Gastroesophageal sphincter (tissue), 4 donors: Measurements from ENCODE around the gene SRSF10. TPM values are rescaled to one million over a fixed set of nuclear protein-coding genes. Genes with fewer than 3 reads are reported as not detected.

Experiments
- ATAC-seq: fragments of 150-250 bp; one replicate; pipeline ENCODE4 v1.9.1; 2016; ENCODE audit warnings: mild to moderate bottlenecking, moderate library complexity
- H3K27ac ChIP-seq, 4 donors: fragments of 200-600 bp; sonication (generic) in 3 of 4; 1 replicate in 3 of 4; 2 replicates in 1 of 4; pipeline ENCODE4 v1.5.1; 2016 to 2019
- H3K27me3 ChIP-seq: fragments of 200-600 bp; sonication (generic); one replicate; pipeline ENCODE4 v1.5.1; 2019
- H3K36me3 ChIP-seq, 2 donors: fragments of 200-600 bp; sonication (generic); one replicate each; pipeline ENCODE4 v1.5.1; 2019; ENCODE audit warnings: control low read depth in 1 of 2
- H3K4me1 ChIP-seq, 3 donors: fragments of 200-600 bp; sonication (generic); 1 replicate in 2 of 3; 2 replicates in 1 of 3; pipeline ENCODE4 v1.5.1; 2016 to 2019; ENCODE audit warnings: control low read depth in 2 of 3
- H3K4me3 ChIP-seq, 2 donors: fragments of 200-600 bp; sonication (generic); one replicate each; pipeline ENCODE4 v1.5.1; 2019; ENCODE audit warnings: mild to moderate bottlenecking in 1 of 2, moderate library complexity in 1 of 2
- H3K9me3 ChIP-seq, 3 donors: fragments of 200-600 bp; sonication (generic); one replicate each; pipeline ENCODE4 v1.5.1; 2017 to 2019; ENCODE audit warnings: control low read depth in 2 of 3
- CTCF ChIP-seq, 4 experiments: fragments of 200-600 bp in 2 of 4; fragments of 450-650 bp in 2 of 4; sonication (generic) in 1 of 4; IDR thresholded peaks; one replicate each; pipeline ENCODE4 v1.5.1; 2017 to 2019; ENCODE audit warnings: antibody characterized with exemption in 4 of 4, mild to moderate bottlenecking in 2 of 4, moderate library complexity in 2 of 4
- EP300 ChIP-seq: sonication (generic); formaldehyde crosslinking; IDR thresholded peaks from one replicate; pipeline ENCODE4 v1.6.1; 2017; ENCODE audit warnings: antibody characterized with exemption, mild to moderate bottlenecking
- POLR2A ChIP-seq, 2 donors: fragments of 450-650 bp; IDR thresholded peaks; one replicate each; pipeline ENCODE4 v1.6.1; 2017; ENCODE audit warnings: antibody characterized with exemption in 2 of 2, mild to moderate bottlenecking in 2 of 2, moderate library complexity in 1 of 2
- POLR2AphosphoS5 ChIP-seq: sonication (generic); formaldehyde crosslinking; IDR thresholded peaks from one replicate; pipeline ENCODE4 v1.6.1; 2017; ENCODE audit warnings: antibody characterized with exemption
- WGBS, 2 donors: methylation state at CpG; one replicate each; pipeline ENCODE4 v1.1.5; 2018; ENCODE audit warnings: low coverage in 1 of 2; 5-methylcytosine and 5-hydroxymethylcytosine counted together
- total RNA-seq, 4 donors: library from RNA; depleted of rRNA; stranded (reverse); fragments of >200 nt; gene quantifications; one replicate each; pipeline ENCODE4 v1.1.0, GENCODE V29; 2016

Gene SRSF10
- total RNA-seq, 4 donors from 2014 or later = 51.5 to 117 (median 76.2) TPM

- peak overlapping the region; percentile 95 to 98 (median 98) for H3K27ac ChIP-seq
- no peaks in the 10 kb centered on the region for H3K36me3 ChIP-seq
- no peak for ATAC-seq
- 15 to 18% methylated on average over 2 to 4 of the region's 6 CpGs for WGBS, 2 donors
- H3K4me1 ChIP-seq = peaks cover 9 to 62% (median 24%) of the 10 kb centered on the region in 3 donors
- H3K4me3 ChIP-seq = peak overlapping the region; percentile 93 to 96
- H3K27me3 ChIP-seq = no peaks in the 10 kb centered on the region
- TF ChIP-seq EP300 = no peak
- no peak for TF ChIP-seq POLR2AphosphoS5
- TF ChIP-seq POLR2A (IDR thresholded peaks at IDR 0.05) = no peak
- no peak for TF ChIP-seq CTCF (IDR thresholded peaks at IDR 0.05)
- no peaks in the 10 kb centered on the region for H3K9me3 ChIP-seq
These were observed 572 bp upstream of the SRSF10 start for GRCh38 chr1:23980728-23981070.

DNA sequence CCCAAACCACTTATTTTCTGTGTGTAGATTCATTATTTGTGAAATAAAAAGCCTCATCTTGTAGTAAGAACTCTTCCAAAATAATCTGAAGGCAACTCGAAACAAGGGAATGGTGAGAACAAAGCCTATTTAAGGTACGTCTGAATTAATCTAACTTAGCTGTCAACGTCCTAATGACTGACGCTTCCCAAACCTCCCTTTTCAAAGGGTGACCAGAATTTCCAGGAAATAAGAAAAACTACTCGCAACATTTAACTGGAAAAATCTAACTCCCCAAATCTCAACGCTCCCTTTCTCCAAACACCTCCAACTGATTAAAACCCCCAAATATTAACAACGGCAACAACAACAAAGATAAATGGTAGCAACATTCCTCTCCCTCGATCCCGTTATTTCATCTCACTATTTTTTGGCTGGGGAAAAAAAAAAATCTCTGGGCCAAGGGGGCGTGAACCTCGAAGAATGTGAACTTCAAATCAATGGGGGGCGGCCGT, 693 bp downstream of the SRSF10 start:
- TF ChIP-seq POLR2AphosphoS5 (no peak), EP300 (no peak), POLR2A (IDR thresholded peaks at IDR 0.05) (no peak), CTCF (IDR thresholded peaks at IDR 0.05) (no peak)
- WGBS, 2 donors = 0% methylated on average over 7 to 10 of the region's 13 CpGs
- H3K27ac ChIP-seq = peak overlapping the region; percentile 95 to 98 (median 98)
- H3K4me3 ChIP-seq = peak overlapping the region; percentile 93 to 96
- H3K36me3 ChIP-seq = peaks cover 0 to under 1% of the 10 kb centered on the region in 2 donors
- H3K27me3 ChIP-seq = no peaks in the 10 kb centered on the region
- H3K9me3 ChIP-seq = no peaks in the 10 kb centered on the region
- H3K4me1 ChIP-seq = peaks cover 12 to 65% (median 22%) of the 10 kb centered on the region in 3 donors
- no peak for ATAC-seq

GRCh38 chr1:23978805-23979204, 1.3 kb downstream of the SRSF10 start:
- ATAC-seq = no peak
- Histone ChIP-seq H3K36me3 (peaks cover 0 to 7% of the 10 kb centered on the region in 2 donors), H3K4me1 (peaks cover 12 to 65% (median 19%) of the 10 kb centered on the region in 3 donors), H3K27me3 (no peaks in the 10 kb centered on the region), H3K9me3 (no peaks in the 10 kb centered on the region), H3K27ac (peak overlapping the region in 3 of 4 donors; percentile 97 to 98 (median 98)), H3K4me3 (peak overlapping the region; percentile 93 to 96)
- 0 to 5% methylated on average over 4 of the region's 4 CpGs for WGBS, 2 donors
- TF ChIP-seq POLR2AphosphoS5 = no peak
- no peak for TF ChIP-seq POLR2A (IDR thresholded peaks at IDR 0.05)
- TF ChIP-seq EP300 = no peak
- no peak for TF ChIP-seq CTCF (IDR thresholded peaks at IDR 0.05)

DNA sequence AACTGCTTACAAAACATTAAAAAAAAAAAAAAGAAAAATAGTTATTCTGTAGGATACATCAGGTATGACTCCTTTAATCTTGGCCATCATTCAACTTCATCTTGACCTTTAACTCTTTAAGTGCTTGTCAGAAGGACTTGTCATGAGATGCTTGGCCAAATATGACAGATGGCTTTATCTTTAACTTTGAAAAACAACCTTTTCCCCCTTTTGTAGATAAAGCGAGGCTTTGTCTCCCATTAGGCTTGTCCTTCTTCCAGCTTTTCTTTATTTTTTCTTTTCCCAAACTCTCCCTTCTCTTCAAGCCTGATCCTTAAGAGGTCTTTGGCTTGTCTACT, 2.3 kb downstream of the SRSF10 start:
- WGBS, 2 donors = 58 to 91% methylated on average over 1 of the region's 1 CpG
- Histone ChIP-seq H3K36me3 (peaks cover 0 to 17% of the 10 kb centered on the region in 2 donors), H3K4me1 (peaks cover 12 to 73% (median 19%) of the 10 kb centered on the region in 3 donors), H3K27me3 (no peaks in the 10 kb centered on the region), H3K9me3 (no peaks in the 10 kb centered on the region), H3K4me3 (peak overlapping the region in 1 of 2 donors; percentile 93), H3K27ac (peak overlapping the region in 2 of 4 donors; percentile 97 to 98)
- no peak for ATAC-seq
- no peak for TF ChIP-seq EP300
- TF ChIP-seq POLR2A (IDR thresholded peaks at IDR 0.05) = no peak
- no peak for TF ChIP-seq POLR2AphosphoS5
- TF ChIP-seq CTCF (IDR thresholded peaks at IDR 0.05) = no peak

GRCh38 chr1:23977187-23977853, 2.8 kb downstream of the SRSF10 start:
- no peak for ATAC-seq
- Histone ChIP-seq H3K27ac (peak overlapping the region; percentile 6 to 98 (median 56)), H3K4me1 (peaks cover 12 to 73% (median 19%) of the 10 kb centered on the region in 3 donors), H3K9me3 (no peaks in the 10 kb centered on the region), H3K36me3 (peaks cover 0 to 22% of the 10 kb centered on the region in 2 donors), H3K4me3 (peak overlapping the region in 1 of 2 donors; percentile 23), H3K27me3 (no peaks in the 10 kb centered on the region)
- no peak for TF ChIP-seq CTCF (IDR thresholded peaks at IDR 0.05)
- 40 to 57% methylated on average over 3 to 4 of the region's 4 CpGs for WGBS, 2 donors
